Ishikawa (cell line): ENCODE results near the gene GALNT9.

Source experiments
- TCF12 ChIP-seq: IDR thresholded peaks from 2 replicates; pipeline ENCODE4 v1.6.1; 2012; ENCODE audit warnings: low read depth
- TF ChIP-seq, protein P1 (sequence below): IDR thresholded peaks from 2 replicates; pipeline ENCODE4 v1.6.1; 2012

DNA sequence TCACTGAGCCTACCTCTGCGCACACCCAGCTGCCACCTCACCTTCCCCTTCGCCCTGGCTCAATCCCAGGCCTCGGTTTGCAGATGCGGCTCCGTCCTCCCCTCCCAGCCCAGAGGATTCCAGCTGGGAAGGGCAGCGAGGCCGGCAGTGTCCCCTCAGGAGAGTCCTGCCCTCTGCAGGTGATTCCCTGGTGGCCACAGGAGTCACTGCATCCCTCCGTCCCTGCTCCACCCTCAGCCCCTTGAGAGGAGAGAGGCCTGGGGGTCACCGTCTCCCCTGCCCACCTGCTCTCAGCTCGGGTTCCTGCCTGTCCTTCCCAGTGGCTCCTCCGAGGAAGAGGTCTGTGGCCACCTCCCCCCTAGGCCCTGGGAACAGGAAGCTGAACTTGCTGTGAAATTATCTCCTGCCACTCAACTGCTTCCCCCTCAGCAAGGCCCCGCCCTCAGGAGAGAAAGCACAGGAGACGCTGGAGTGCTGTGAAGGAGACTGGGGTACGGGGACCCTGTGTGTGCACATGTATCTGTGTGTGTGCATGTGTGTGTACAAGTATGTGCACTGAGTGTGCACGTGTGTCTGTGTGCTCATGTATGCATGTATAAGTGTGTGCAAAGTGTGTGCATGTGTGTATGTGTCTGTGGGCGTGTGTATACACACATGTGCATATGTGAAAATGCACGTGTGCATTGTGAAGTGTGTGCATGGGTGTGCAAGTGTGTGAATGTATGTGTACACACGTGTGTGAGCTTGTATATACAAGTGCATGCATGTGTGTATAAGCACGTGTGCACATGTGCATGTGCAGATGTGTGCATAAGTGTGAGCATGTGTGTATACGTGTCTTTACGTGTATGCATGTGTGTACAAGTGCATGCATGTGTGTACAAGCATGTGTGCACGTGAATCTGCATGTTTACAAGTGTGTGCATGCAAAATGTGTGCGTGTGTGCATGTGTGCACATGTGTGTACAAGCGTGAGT lies 13.2 kb upstream of the GALNT9 start:
- TF ChIP-seq TCF12, result no peak
- TF ChIP-seq, protein P1, sequence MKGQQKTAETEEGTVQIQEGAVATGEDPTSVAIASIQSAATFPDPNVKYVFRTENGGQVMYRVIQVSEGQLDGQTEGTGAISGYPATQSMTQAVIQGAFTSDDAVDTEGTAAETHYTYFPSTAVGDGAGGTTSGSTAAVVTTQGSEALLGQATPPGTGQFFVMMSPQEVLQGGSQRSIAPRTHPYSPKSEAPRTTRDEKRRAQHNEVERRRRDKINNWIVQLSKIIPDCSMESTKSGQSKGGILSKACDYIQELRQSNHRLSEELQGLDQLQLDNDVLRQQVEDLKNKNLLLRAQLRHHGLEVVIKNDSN, result no peak
